ENCODE data around the gene CBFA2T3. TPM values are rescaled to one million over a fixed set of nuclear protein-coding genes. Genes with fewer than 3 reads are reported as not detected.

CBFA2T3 gene
- total RNA-seq, 1 experiment from 2014 or later: 13.7 TPM

DNA sequence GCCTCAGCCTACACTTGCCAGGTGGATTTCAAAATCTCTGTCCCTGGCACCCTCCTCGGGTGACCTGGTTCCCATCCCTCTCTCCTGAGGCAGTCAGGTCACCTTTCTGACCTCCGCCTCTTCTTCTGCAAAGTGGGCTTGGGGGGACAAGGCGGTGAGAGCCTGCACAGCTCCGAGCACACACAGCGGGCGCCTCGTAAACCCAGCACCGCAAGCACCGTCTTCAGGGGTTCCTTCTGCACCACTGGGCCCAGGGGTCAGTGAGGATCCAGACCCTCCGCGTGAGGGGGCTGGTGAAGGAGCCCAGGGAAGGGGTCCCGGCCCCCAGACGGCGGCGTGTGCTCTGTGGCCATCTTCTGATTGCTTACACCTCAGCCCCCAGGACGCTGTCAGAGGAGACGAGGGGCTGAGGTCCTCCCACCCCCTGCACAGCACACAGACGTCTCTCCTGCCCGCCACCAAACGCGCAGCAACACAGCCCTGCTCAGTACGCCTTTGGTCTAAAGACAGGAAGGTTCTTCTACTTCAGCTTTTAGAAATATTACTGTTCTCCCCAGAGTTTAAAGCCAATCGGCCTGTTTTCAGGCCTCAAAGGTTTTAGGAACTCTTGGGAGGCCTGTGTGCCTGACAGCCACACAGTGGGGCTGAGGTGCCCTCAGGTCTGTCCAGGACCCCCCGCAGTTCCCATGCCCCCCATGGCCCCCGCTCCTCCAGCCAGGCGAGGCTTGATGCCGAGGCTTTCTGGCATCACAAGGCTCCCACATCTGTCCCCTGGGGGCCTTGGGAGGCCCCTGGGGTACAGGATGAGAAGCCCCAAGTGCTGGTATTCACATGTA lies 2.7 kb downstream of the CBFA2T3 start:
- H3K36me3 ChIP-seq (ENCODE audit: control insufficient read depth, insufficient read depth, low read length): no peaks in the 10 kb centered on the region
- no peak for DNase-seq (ENCODE audit: low read depth, low spot score)
- in situ Hi-C loops (cut with HindIII; ENCODE audit: low pct_unique_long_range_greater_than_20kb, low sequenced_read_pairs) (no loop called here), intact Hi-C loops (cut with micrococcal nuclease; ENCODE audit: unreplicated experiment) (no loop called here)
- TF ChIP-seq, protein P1, sequence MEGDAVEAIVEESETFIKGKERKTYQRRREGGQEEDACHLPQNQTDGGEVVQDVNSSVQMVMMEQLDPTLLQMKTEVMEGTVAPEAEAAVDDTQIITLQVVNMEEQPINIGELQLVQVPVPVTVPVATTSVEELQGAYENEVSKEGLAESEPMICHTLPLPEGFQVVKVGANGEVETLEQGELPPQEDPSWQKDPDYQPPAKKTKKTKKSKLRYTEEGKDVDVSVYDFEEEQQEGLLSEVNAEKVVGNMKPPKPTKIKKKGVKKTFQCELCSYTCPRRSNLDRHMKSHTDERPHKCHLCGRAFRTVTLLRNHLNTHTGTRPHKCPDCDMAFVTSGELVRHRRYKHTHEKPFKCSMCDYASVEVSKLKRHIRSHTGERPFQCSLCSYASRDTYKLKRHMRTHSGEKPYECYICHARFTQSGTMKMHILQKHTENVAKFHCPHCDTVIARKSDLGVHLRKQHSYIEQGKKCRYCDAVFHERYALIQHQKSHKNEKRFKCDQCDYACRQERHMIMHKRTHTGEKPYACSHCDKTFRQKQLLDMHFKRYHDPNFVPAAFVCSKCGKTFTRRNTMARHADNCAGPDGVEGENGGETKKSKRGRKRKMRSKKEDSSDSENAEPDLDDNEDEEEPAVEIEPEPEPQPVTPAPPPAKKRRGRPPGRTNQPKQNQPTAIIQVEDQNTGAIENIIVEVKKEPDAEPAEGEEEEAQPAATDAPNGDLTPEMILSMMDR (IDR thresholded peaks at IDR 0.05): no peak
- TF ChIP-seq POLR2AphosphoS5 (IDR thresholded peaks at IDR 0.05; ENCODE audit: low read depth, low read length) (no peak), TCF7L2 (IDR thresholded peaks at IDR 0.05; ENCODE audit: low read depth, low read length) (no peak), SIN3A (IDR thresholded peaks at IDR 0.05; ENCODE audit: borderline replicate concordance, insufficient read depth, low read depth, low read length) (no peak)
- TF ChIP-seq, protein P2, sequence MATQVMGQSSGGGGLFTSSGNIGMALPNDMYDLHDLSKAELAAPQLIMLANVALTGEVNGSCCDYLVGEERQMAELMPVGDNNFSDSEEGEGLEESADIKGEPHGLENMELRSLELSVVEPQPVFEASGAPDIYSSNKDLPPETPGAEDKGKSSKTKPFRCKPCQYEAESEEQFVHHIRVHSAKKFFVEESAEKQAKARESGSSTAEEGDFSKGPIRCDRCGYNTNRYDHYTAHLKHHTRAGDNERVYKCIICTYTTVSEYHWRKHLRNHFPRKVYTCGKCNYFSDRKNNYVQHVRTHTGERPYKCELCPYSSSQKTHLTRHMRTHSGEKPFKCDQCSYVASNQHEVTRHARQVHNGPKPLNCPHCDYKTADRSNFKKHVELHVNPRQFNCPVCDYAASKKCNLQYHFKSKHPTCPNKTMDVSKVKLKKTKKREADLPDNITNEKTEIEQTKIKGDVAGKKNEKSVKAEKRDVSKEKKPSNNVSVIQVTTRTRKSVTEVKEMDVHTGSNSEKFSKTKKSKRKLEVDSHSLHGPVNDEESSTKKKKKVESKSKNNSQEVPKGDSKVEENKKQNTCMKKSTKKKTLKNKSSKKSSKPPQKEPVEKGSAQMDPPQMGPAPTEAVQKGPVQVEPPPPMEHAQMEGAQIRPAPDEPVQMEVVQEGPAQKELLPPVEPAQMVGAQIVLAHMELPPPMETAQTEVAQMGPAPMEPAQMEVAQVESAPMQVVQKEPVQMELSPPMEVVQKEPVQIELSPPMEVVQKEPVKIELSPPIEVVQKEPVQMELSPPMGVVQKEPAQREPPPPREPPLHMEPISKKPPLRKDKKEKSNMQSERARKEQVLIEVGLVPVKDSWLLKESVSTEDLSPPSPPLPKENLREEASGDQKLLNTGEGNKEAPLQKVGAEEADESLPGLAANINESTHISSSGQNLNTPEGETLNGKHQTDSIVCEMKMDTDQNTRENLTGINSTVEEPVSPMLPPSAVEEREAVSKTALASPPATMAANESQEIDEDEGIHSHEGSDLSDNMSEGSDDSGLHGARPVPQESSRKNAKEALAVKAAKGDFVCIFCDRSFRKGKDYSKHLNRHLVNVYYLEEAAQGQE (IDR thresholded peaks at IDR 0.05; ENCODE audit: insufficient read depth in 1 of 2, low read depth in 2 of 2, low read length in 1 of 2): no peak
- POLR2A ChIA-PET: no interaction called here
- H3K9me3 ChIP-seq (ENCODE audit: control insufficient read depth, insufficient read depth, low read depth, low read length): no peaks in the 10 kb centered on the region
- H3K4me1 ChIP-seq (ENCODE audit: control insufficient read depth, insufficient read depth, low read length): no peaks in the 10 kb centered on the region
- H3K4me3 ChIP-seq (ENCODE audit: low read depth in 2 of 2, low read length in 2 of 2): no peak overlapping the region
- BruUV-seq (replicated peaks): no TSS peak
- no peaks in the 10 kb centered on the region for H3K27me3 ChIP-seq (ENCODE audit: control insufficient read depth, insufficient read depth, low read length)
- ATAC-seq: 0 out of 2 replicates have a peak, but pooled peaks have one; percentile 8
- CTCF ChIA-PET: no interaction called here
- no peak overlapping the region for H3K27ac ChIP-seq (ENCODE audit: low read length)

DNA sequence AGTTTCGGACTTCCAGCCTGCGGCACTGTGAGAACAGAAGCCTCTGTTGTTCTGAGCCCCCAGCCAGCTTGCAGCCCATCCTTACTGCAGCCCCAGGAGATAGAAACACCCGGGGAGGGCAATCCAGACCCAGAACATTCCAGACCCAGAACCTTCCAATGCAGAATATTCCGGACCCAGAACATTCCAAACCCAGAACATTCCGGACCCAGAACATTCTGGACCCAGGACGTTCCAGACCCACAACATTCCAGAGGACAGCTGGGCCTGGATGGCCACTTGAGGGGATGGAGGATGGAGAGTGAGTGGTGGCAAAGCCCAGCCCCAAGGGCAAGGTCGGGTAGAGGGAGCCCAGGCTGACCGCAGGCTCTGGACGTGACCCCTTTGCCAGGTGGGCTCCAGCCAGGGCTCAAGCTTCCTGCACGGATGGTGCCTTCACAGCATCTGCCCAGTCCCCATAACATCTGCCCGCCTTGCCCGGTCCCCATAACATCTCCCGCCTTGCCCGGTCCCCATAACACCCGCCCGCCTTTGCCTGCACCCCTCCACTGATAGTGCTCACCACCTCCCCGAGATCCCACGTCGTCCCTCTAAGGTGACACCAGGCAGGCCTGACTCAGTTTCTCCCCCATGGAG lies 3.5 kb downstream of the CBFA2T3 start:
- Histone ChIP-seq H3K4me3 (ENCODE audit: low read depth in 2 of 2, low read length in 2 of 2) (no peak overlapping the region), H3K9me3 (ENCODE audit: control insufficient read depth, insufficient read depth, low read depth, low read length) (no peaks in the 10 kb centered on the region), H3K27ac (ENCODE audit: low read length) (no peak overlapping the region), H3K27me3 (ENCODE audit: control insufficient read depth, insufficient read depth, low read length) (no peaks in the 10 kb centered on the region), H3K36me3 (ENCODE audit: control insufficient read depth, insufficient read depth, low read length) (no peaks in the 10 kb centered on the region), H3K4me1 (ENCODE audit: control insufficient read depth, insufficient read depth, low read length) (no peaks in the 10 kb centered on the region)
- ATAC-seq: no peak
- ChIA-PET POLR2A (no interaction called here), CTCF (no interaction called here)
- no TSS peak for BruUV-seq (replicated peaks)
- no peak for DNase-seq (ENCODE audit: low read depth, low spot score)
- in situ Hi-C loops (cut with HindIII; ENCODE audit: low pct_unique_long_range_greater_than_20kb, low sequenced_read_pairs) (no loop called here), intact Hi-C loops (cut with micrococcal nuclease; ENCODE audit: unreplicated experiment) (no loop called here)
- TF ChIP-seq SIN3A (IDR thresholded peaks at IDR 0.05; ENCODE audit: borderline replicate concordance, insufficient read depth, low read depth, low read length) (no peak), TCF7L2 (IDR thresholded peaks at IDR 0.05; ENCODE audit: low read depth, low read length) (no peak), POLR2AphosphoS5 (IDR thresholded peaks at IDR 0.05; ENCODE audit: low read depth, low read length) (no peak)
- TF ChIP-seq, protein P1 (IDR thresholded peaks at IDR 0.05): no peak
- TF ChIP-seq, protein P2 (IDR thresholded peaks at IDR 0.05; ENCODE audit: insufficient read depth in 1 of 2, low read depth in 2 of 2, low read length in 1 of 2): no peak
